GM19099 (cell line): ENCODE data around the gene MYDGF.

Experiments used
- POLR2A ChIP-seq: IDR thresholded peaks from 3 replicates; pipeline ENCODE4 v1.6.1; 2011; ENCODE audit warnings: low read depth; ENCODE audit not compliant: insufficient read length; ENCODE audit errors: extremely low read depth

The MYDGF gene

GRCh38 chr19:4669723-4670480 is at the start of gene MYDGF:
Gene MYDGF (minus strand): TSS chr19:4670342. CDS start chr19:4670334, 8 bp downstream.
- peak; percentile 85 for TF ChIP-seq POLR2A

DNA sequence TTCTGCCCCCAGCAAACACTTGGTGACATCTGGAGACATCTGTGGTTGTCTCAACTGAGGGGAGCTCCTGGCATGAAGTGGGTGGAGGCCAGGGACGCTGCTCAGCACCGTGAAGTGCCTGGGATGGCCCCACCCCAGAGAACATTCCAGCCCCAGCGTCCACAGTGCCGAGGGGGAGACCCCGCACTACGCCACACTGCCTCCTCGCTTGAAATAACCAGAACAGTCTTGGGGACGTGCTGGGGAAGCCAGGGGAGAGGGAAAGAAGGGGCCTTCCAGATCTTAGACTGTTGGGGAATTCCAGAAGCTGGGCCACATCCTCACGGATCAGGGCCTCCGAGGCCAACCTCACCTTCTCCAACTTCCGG is 49.3 kb upstream of the MYDGF start:
- no peak for TF ChIP-seq POLR2A

DNA sequence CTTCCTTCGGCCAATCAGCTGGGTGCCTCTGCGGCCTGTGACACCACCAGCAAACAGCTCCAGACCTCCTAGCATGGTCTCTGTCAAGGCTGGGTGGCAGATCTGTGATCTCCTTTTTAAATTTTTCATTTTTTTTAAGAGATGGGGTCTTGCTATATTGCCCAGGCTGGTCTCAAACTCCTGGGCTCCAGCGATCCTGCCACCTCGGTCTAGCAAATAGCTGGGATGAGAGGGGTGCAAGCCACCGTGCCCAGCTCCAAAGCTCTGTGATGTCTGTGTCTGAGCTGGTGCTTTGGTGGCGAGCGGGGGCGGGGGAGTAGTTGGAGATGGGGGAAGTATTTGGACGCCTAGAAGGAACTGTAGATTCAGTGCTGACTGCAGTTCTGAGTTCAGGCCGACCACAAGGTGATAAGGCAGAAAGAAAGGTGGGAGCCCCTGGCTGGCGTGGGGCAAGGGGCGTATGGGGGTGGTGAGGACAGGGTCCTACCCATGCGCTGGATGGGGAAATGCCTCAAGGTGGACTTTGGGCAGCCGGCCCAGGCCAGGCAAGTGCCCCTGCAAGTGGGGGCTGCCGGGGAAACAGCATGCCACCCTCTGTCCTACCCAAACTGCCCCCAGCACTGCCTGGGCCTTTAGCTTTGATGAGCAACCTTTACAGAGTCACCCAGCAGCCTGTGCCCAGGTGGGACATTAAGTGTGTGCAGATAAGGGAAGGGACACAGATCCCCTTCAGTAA is 48.0 kb upstream of the MYDGF start:
- no peak for TF ChIP-seq POLR2A

GRCh38 chr19:4717191-4717965 is 47.2 kb upstream of the MYDGF start:
- no peak for TF ChIP-seq POLR2A

DNA sequence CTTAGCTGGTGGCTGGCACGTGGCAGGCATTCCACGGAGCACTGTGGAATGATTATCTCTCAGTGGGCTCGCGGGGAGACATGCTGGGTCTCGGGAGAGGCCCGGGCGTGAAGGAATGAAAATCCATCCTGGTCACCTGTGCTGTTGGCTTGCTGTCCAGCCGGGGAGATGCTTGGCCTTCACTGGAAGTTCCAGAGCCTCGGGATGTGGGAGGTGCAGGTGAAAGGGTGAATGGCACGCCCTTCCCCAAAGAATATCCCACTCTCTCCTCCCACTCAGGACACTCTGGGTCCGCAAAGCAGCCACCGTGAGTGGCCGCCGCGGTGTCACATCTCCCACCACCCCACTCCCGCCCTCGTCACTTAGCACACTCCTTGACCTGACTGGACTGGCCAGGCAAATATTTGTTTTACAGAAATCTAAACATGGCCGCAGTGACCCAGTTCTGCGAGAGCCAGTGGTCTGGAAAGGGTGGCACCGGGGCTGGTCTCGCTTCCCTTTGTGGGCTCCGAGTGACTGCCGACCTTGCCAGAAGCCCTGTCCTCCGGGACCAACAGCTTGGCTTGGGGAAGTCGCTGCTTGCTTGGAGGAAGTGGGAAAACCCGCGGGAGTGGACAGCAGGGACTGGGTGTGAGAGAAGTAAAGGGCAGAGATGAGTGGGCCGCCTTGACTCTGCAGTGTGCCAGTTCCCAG is 45.5 kb upstream of the MYDGF start:
- no peak for TF ChIP-seq POLR2A

GRCh38 chr19:4714016-4714415 is 43.9 kb upstream of the MYDGF start:
- TF ChIP-seq POLR2A: no peak

GRCh38 chr19:4713384-4713951 is 43.3 kb upstream of the MYDGF start:
- no peak for TF ChIP-seq POLR2A

DNA sequence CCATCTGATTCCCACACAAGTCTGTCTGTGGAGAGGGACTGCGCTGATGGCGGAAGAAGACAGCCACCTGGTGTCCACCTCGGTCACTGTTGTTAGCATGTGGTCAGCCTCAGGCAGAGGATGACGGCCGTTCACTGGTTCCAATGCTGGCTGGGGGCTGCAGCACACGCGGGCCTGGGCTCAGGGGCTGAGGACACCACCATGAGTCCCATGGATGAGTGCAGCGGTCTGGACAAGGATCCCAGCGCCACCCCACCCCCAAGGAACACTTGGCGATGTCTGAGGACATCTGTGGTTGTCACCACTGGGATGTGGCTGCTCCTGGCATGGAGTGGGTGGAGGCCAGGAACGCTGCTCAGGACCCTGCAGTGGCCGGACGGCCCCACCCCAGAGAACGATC is 42.6 kb upstream of the MYDGF start:
- TF ChIP-seq POLR2A: no peak

DNA sequence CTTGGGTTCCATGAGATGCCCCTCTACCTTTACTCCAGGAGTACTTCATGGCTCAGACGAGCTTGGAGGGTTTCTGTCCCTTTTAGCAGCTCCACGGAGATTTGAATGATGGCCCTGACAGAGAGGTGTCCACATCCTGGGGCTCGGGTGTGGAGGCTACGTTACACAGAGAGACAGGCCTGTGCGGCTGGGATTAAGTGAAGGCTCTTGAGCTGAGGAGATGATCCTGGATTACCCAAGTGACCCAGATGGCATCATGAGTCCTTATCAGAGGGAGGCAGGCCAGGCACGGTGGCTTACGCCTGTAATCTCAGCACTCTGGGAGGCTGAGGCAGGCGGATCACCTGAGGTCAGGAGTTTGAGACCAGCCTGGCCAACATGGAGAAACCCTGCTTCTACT is 41.1 kb upstream of the MYDGF start:
- TF ChIP-seq POLR2A: no peak

GRCh38 chr19:4710281-4710600 is 40.1 kb upstream of the MYDGF start:
- TF ChIP-seq POLR2A: no peak

- no peak for TF ChIP-seq POLR2A
Observed at GRCh38 chr19:4709440-4710280, 39.5 kb upstream of the MYDGF start.

DNA sequence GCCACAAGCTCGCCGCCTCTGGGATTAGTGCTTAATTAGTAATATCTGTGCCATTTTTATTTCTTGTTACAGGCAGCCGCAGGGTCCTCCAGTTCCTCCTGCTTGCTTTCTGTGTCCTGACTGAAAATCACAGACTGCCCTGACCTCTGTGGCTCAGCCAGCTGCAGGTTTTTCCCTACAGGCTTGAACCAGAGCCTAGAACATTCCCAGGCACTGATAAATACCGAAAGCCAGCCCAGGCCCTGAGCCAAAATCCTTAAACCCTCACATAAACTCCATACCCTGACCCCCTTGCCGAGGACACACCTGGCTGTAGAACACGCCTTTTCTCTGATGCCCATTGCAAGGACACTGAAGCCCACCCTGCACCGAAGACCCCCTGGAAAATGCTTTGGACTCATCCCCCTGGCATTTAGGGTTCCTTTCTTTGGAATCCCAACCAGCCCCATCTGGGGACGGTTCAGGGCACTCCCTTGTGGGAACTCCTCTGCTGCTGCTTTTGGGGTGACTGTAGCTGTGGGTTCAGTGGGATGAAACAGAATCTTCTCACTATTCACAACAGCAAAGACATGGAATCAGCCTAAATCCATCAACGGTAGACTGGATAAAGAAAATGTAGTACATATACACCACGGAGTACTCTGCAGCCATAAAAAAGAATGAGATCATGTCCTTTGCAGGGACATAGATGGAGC is 38.0 kb upstream of the MYDGF start:
- no peak for TF ChIP-seq POLR2A

DNA sequence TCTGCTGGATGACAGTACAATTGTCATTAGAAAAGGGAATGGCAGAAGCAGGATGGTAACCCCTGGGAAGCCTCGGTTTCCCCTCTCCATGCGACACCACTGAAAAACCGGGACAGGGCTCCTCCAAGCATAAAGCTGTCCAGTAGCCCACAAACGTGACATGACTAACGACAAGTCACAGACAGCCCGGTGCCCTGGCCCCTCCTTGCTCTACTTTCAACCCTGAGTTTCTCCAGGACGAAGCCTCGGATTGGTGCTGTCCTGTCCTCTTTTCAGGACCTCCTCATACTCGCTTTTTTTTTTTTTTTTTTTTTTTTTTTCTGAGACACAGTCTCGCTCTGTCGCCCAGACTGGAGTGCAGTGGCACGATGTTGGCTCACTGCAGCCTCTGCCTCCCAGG is 37.2 kb upstream of the MYDGF start:
- no peak for TF ChIP-seq POLR2A
